ENCODE results near the gene SH2D5. TPM values are rescaled to one million over a fixed set of nuclear protein-coding genes. Genes with fewer than 3 reads are reported as not detected.

The SH2D5 gene
- total and polyA plus RNA-seq, 3 experiments from 2014 or later: 0.13 to 0.24 TPM; not detected in 1

DNA sequence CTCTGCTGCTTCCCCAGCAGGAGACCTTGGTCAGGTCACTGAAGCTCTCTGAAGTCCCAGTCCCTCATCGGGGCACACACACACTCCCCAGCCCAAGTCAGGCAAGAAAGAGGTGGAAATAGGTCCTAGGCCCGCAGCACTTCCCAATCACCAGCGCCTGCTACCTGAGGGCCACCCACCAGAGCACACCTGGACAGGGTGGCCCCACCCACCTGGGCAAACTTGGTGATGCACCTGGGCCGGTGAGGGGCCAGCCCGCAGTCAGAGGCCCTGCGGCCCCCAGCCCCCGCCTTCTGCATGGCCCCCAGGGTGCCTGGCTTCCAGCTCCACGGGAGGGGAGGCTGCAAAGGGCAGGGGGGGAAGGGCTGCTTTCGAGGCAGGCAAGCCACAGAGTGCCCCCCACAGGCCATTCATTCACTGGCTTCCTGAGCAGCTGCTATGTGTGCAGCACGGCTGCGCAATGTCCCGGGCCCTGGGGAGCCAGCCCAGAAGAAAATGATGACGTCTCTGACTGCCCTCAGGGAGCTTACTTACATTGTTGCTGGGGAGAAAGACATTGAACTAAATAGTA is 4.7 kb downstream of the SH2D5 start:
- ChIA-PET CTCF (interaction anchor here (1.2 to 2.0 kb wide), 2 partner anchors 31 to 467 kb away, joined by 3 to 5 read pairs; no protein-coding TSS in a partner anchor), POLR2A (no interaction called here)
- Histone ChIP-seq H3K4me3 (ENCODE audit: low read length) (no peak overlapping the region), H3K9me3 (ENCODE audit: low read length) (no peaks in the 10 kb centered on the region), H3K27ac (ENCODE audit: low read depth, low read length) (no peak overlapping the region), H3K4me1 (ENCODE audit: insufficient read depth, low read length) (peaks cover 7% of the 10 kb centered on the region), H3K36me3 (ENCODE audit: insufficient read depth, low read length) (no peaks in the 10 kb centered on the region), H3K27me3 (ENCODE audit: insufficient read depth, low read length, poor library complexity, severe bottlenecking) (peaks cover 8% of the 10 kb centered on the region)
- no peaks in the 10 kb centered on the region for H3K36me3 Mint-ChIP-seq
- peak overlapping the region in 2 of 8 donors; percentile 25 to 92 for H3K27ac Mint-ChIP-seq
- H3K4me1 Mint-ChIP-seq: peaks cover 9 to 25% (median 9%) of the 10 kb centered on the region in 3 donors
- peak in 1 of 5 donors; percentile 35 for DNase-seq
- H3K9me3 Mint-ChIP-seq: no peaks in the 10 kb centered on the region
- peak overlapping the region in 1 of 7 donors; percentile 36 for H3K4me3 Mint-ChIP-seq
- peaks cover 0 to 6% of the 10 kb centered on the region in 2 donors for H3K27me3 Mint-ChIP-seq

DNA sequence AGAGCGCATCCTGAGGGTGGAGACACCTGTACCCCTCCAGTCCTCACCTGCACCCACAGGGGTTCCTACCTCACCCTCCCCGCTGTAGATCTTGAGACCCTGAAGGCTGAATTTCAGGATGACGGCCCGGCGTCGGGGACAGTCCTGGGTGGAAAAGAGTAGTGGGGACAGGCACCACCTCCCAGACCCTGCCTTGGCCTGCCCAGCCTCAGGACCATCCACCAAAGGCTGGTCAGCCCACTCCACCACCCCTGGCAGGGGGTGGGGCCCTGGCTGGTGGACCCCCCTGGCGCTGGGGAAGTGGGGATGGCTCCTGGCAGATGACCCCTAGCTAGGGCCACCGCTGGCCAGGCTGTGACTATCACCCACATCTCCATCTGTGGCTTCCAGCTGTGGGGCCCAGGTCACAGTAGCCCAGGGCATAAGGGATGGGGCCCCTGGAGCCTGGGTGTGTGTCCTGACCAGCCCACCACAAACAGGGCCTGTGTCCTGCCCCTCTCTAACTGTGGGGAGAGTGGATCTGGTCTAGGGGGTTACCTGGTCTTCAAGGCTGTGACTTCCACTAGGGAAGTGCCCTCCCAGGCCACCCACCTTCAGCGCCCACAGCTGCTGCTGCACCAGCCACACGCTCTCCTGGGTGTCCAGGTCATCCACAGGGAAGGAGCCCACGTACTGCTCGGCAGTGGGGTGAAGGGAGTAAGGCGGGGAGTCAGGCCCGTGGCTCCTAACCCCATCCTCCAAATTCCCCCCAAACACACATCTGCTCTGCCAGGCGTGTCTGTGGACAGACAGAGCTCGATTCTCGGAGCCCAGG is 5.4 kb downstream of the SH2D5 start:
- Mint-ChIP-seq H3K27me3 (peaks cover 0 to 5% of the 10 kb centered on the region in 2 donors), H3K4me3 (peak overlapping the region in 1 of 7 donors; percentile 34), H3K4me1 (peaks cover 4 to 18% (median 6%) of the 10 kb centered on the region in 3 donors), H3K27ac (peak overlapping the region in 1 of 8 donors; percentile 92), H3K36me3 (no peaks in the 10 kb centered on the region), H3K9me3 (no peaks in the 10 kb centered on the region)
- peak in 1 of 5 donors; percentile 38 for DNase-seq
- no peaks in the 10 kb centered on the region for H3K36me3 ChIP-seq (ENCODE audit: insufficient read depth, low read length)
- H3K27me3 ChIP-seq (ENCODE audit: insufficient read depth, low read length, poor library complexity, severe bottlenecking): peaks cover 8% of the 10 kb centered on the region
- POLR2A ChIA-PET: no interaction called here
- no peaks in the 10 kb centered on the region for H3K9me3 ChIP-seq (ENCODE audit: low read length)
- H3K4me1 ChIP-seq (ENCODE audit: insufficient read depth, low read length): no peaks in the 10 kb centered on the region
- CTCF ChIA-PET: interaction anchor here (1.2 to 2.0 kb wide), 2 partner anchors 30 to 468 kb away, joined by 3 to 5 read pairs; no protein-coding TSS in a partner anchor
- no peak overlapping the region for H3K27ac ChIP-seq (ENCODE audit: low read depth, low read length)
- no peak overlapping the region for H3K4me3 ChIP-seq (ENCODE audit: low read length)

DNA sequence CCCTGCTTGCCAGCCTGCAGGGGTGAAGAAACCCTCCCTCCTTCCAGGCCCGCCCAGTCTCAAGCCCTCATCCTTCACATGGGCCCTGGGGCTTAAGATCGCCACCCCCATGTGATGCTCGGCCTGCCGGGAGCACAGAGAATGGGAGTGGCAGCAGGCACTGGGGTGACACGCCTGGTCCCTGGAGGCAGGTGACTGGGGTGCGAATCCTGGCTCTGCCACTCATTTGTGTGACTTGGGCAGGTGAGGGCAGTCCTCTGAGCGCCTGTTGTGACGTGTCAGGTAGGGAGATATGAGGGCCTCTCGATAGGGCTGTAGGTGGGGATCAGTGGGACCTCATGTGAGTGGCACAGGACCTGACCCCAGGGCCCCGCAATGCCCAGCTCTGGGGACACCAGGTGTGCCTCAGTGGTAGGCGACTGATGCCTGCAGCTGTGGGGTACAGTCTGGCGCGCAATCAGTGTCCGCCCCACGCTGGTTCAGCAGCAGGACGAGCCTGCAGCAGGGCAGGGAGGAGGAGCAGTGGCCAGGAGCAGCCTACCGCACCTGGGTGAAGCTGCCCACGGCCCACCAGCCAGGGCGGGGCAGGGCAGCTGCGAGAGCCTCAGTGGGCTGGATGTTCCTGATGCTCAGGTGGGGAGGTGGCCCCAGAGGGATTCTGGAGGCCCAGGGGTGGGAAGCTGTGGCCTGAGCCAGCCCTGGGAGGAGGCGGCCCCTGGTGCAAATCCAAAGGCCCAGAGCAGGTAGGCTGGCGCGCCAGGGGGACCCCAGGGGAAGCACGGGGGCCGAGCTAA is 6.2 kb downstream of the SH2D5 start:
- peak in 1 of 5 donors; percentile 29 for DNase-seq
- CTCF ChIA-PET: no interaction called here

DNA sequence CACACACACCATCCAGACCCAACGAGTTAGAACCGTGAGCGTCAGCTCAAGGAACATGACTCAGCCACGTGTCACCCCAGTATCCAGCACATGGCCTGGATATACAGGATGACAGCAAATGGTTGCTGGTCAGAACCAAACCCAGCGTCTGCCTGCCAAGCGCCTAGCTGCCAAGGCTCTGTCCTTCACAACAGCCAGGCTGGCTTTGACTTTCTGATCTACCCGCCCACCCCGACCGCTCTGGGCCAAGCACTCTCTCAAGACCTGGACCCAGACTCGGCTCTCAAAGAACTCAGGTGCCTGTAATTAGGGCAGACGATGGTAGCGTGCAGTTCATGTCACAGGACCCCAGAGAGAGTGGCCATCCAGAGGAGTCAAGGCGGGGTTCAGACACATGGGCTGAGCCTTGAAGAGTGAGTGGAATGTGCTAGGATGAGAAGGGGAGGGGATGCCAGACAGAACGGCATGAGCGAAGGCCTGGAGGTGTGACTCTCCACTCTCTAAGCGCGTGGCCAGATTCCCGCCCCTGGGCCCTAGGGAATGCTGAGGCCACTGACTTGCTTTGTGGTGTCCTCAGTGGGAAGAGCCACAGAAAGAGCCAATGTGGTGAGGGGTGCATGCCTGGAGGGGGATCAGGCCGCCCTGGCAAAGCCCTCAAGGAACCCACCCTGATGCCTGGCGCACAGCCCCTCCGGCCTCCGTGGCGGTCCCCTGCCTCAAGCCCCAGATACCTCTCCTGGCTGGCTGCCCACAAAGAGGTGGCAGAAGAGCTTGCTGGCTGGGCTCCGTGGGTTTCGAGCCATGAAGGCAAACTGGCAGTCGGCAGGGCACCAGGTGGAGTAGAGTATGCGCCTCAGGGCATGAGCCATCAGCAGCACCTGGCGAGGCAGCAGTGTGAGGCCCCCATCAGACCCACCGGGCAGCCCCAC is 7.0 kb downstream of the SH2D5 start:
- DNase-seq: peak in 1 of 5 donors; percentile 39
- Histone ChIP-seq H3K36me3 (ENCODE audit: insufficient read depth, low read length) (no peaks in the 10 kb centered on the region), H3K4me3 (ENCODE audit: low read length) (no peak overlapping the region), H3K9me3 (ENCODE audit: low read length) (no peaks in the 10 kb centered on the region), H3K27ac (ENCODE audit: low read depth, low read length) (no peak overlapping the region), H3K4me1 (ENCODE audit: insufficient read depth, low read length) (no peaks in the 10 kb centered on the region), H3K27me3 (ENCODE audit: insufficient read depth, low read length, poor library complexity, severe bottlenecking) (no peaks in the 10 kb centered on the region)
- Mint-ChIP-seq H3K9me3 (no peaks in the 10 kb centered on the region), H3K36me3 (no peaks in the 10 kb centered on the region), H3K4me3 (no peak overlapping the region), H3K27ac (no peak overlapping the region), H3K27me3 (peaks cover 0 to 5% of the 10 kb centered on the region in 2 donors), H3K4me1 (peaks cover 4 to 8% (median 4%) of the 10 kb centered on the region in 3 donors)
- CTCF ChIA-PET: interaction anchor here (1.2 kb wide), 1 partner anchor 29 kb away, joined by 4 read pairs; no protein-coding TSS in a partner anchor
- POLR2A ChIA-PET: no interaction called here

More for the DNA sequence above, 6.2 kb downstream of the SH2D5 start:
- Histone ChIP-seq H3K4me1 (ENCODE audit: insufficient read depth, low read length) (no peaks in the 10 kb centered on the region), H3K9me3 (ENCODE audit: low read length) (no peaks in the 10 kb centered on the region), H3K27me3 (ENCODE audit: insufficient read depth, low read length, poor library complexity, severe bottlenecking) (peaks cover 7% of the 10 kb centered on the region), H3K36me3 (ENCODE audit: insufficient read depth, low read length) (no peaks in the 10 kb centered on the region), H3K4me3 (ENCODE audit: low read length) (no peak overlapping the region), H3K27ac (ENCODE audit: low read depth, low read length) (no peak overlapping the region)
- Mint-ChIP-seq H3K27ac (no peak overlapping the region), H3K36me3 (no peaks in the 10 kb centered on the region), H3K27me3 (peaks cover 0 to 5% of the 10 kb centered on the region in 2 donors), H3K4me3 (no peak overlapping the region), H3K4me1 (peaks cover 4 to 16% (median 5%) of the 10 kb centered on the region in 3 donors), H3K9me3 (no peaks in the 10 kb centered on the region)
- POLR2A ChIA-PET: no interaction called here

DNA sequence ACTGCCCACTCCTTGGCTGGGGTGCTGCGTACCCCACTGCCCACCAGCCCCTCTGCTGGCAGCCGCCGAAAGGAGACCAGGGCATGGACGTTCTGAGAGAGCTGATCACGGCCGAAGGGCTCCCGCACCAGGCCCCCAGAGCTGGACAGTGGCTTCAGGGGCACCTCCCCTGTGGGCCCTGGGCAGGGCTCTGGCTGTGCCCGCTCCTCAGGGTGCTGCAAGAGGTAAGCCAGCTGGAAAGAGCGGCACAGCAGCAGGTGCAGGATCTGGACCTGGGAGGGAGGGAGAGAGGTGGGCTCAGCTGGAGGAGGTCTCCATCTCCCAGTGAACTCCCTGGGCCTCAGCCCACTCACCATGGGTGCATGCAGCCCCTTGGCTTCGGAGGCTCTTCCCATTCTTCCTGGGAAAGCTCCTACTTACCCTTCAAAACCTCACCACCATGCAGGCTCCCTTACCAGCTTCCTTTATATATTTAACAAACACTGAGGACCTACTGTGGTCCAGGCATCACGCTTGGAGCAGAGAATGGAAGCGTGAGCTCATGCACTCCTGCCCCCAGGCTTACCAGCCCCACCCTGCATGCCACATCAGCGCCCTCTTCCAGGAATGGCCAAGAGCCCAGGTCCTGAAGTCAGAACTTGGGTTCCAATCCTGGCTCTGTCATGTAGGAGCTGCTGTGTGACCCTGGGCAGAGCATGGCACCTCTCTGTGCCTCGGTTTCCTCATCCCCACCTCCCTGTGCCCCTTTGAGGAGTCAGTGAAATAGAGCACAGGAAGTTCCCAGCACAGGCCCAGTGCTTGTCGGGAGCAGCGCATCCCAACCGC is 7.9 kb downstream of the SH2D5 start:
- CTCF ChIA-PET: interaction anchor here (1.2 kb wide), 1 partner anchor 28 kb away, joined by 4 read pairs; no protein-coding TSS in a partner anchor
- no peak overlapping the region for H3K27ac Mint-ChIP-seq

DNA sequence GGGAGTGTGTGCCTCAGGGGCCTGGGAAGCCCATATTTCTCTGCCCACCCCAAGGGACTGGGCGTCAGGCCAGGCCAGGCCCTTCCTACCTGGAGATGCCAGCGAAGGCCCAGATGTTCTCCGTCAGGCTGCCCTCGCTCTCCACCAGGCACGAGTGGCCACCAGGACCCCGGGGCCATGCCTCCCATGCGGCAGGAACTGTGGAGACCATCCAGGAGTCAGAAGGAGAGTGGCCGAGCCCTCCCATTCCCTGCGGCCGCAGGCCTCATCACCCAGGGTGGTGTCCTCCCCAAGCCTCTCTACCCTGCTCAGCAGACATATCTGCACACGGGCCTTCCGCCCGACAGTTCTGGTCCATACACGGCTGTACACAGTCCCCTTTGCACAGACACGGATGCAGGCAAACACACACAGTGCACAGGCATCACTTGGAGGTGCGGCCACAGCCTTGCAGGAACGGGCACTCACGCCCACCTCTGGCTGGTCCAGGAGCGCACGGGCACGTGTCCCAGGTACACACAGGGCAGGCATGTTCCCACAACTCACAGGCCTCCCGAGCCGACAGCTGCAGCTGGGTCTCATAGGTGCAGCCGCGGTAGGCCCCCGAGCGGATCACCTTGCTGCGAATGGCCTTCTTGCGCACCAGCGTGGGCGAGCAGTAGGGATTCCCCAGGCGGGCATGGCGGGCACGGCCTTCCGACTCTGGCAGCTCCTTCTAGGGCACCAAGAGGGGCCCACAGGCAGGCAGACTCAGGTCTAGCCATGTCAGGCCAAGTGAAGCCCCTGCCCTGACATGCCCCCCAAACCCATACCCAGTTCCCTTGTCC is 8.8 kb downstream of the SH2D5 start:
- Histone ChIP-seq H3K36me3 (ENCODE audit: insufficient read depth, low read length) (no peaks in the 10 kb centered on the region), H3K4me3 (ENCODE audit: low read length) (no peak overlapping the region), H3K27me3 (ENCODE audit: insufficient read depth, low read length, poor library complexity, severe bottlenecking) (no peaks in the 10 kb centered on the region), H3K9me3 (ENCODE audit: low read length) (no peaks in the 10 kb centered on the region), H3K27ac (ENCODE audit: low read depth, low read length) (no peak overlapping the region), H3K4me1 (ENCODE audit: insufficient read depth, low read length) (no peaks in the 10 kb centered on the region)
- Mint-ChIP-seq H3K4me1 (peaks cover 0 to 2% (median 0%) of the 10 kb centered on the region in 3 donors), H3K36me3 (no peaks in the 10 kb centered on the region), H3K9me3 (no peaks in the 10 kb centered on the region), H3K4me3 (no peak overlapping the region), H3K27me3 (peaks cover 2 to 5% of the 10 kb centered on the region in 2 donors), H3K27ac (peak overlapping the region in 1 of 8 donors; percentile 84)
- peak in 1 of 5 donors; percentile 37 for DNase-seq
- POLR2A ChIA-PET: no interaction called here
- CTCF ChIA-PET: interaction anchor here (1.2 kb wide), 1 partner anchor 27 kb away, joined by 4 read pairs; no protein-coding TSS in a partner anchor

More for the DNA sequence above, 7.9 kb downstream of the SH2D5 start:
- POLR2A ChIA-PET: no interaction called here
- Mint-ChIP-seq H3K4me3 (no peak overlapping the region), H3K9me3 (no peaks in the 10 kb centered on the region), H3K36me3 (no peaks in the 10 kb centered on the region), H3K4me1 (no peaks in the 10 kb centered on the region), H3K27me3 (peaks cover 0 to 2% of the 10 kb centered on the region in 2 donors)
- H3K27ac ChIP-seq (ENCODE audit: low read depth, low read length): no peak overlapping the region
- no peak overlapping the region for H3K4me3 ChIP-seq (ENCODE audit: low read length)
- peak in 1 of 5 donors; percentile 22 for DNase-seq
- H3K36me3 ChIP-seq (ENCODE audit: insufficient read depth, low read length): no peaks in the 10 kb centered on the region
- H3K4me1 ChIP-seq (ENCODE audit: insufficient read depth, low read length): no peaks in the 10 kb centered on the region
- no peaks in the 10 kb centered on the region for H3K27me3 ChIP-seq (ENCODE audit: insufficient read depth, low read length, poor library complexity, severe bottlenecking)
- H3K9me3 ChIP-seq (ENCODE audit: low read length): no peaks in the 10 kb centered on the region

Data from CD8-positive, alpha-beta memory T cell (primary cell).